Measurements from ENCODE around the gene RPL11.
A peak's percentile ranks its signal among the peaks of the same experiment; 100 is the strongest.

RPL11 gene

GRCh38 chr1:23698466-23698865 lies 6.9 kb downstream of the RPL11 start:
- 97% methylated on average over 5 of the region's 5 CpGs for WGBS
- Histone ChIP-seq H3K9me3 (ENCODE audit: control insufficient read depth, low read length) (no peaks in the 10 kb centered on the region), H3K36me3 (ENCODE audit: control insufficient read depth in 1 of 2, insufficient read depth in 2 of 2, low read depth in 1 of 2, low read length in 2 of 2) (peaks cover 51 to 97% of the 10 kb centered on the region in 2 experiments), H3K4me2 (ENCODE audit: low read length, poor library complexity, severe bottlenecking) (no peak overlapping the region), H2BK120ac (ENCODE audit: low read depth, low read length) (no peak overlapping the region), H3K23ac (ENCODE audit: low read length in 2 of 2) (no peak overlapping the region), H2BK12ac (ENCODE audit: low read length in 2 of 2) (no peak overlapping the region), H3K27ac (ENCODE audit: low read length, poor library complexity, severe bottlenecking) (no peak overlapping the region), H3K9ac (ENCODE audit: low read length) (peak overlapping the region; percentile 4), H4K91ac (ENCODE audit: low read length) (no peak overlapping the region), H3K79me1 (replicated peaks; ENCODE audit: low read length, poor library complexity, severe bottlenecking) (no peaks in the 10 kb centered on the region), H2BK5ac (ENCODE audit: low read depth, low read length, poor library complexity, severe bottlenecking) (no peak overlapping the region), H3K14ac (ENCODE audit: low read length in 2 of 2) (no peak overlapping the region), H3K27me3 (ENCODE audit: control insufficient read depth in 1 of 2, insufficient read depth in 1 of 2, low read length in 2 of 2) (no peaks in the 10 kb centered on the region), H3K4ac (ENCODE audit: low read depth in 1 of 2, low read length in 2 of 2) (no peak overlapping the region), H3K4me1 (ENCODE audit: control insufficient read depth, insufficient read depth, low read depth, low read length) (peaks cover 17% of the 10 kb centered on the region), H2AFZ (ENCODE audit: low read depth, low read length) (no peak overlapping the region), H2BK15ac (ENCODE audit: low read depth, poor library complexity, severe bottlenecking) (no peak overlapping the region), H4K8ac (ENCODE audit: low read length) (no peak overlapping the region), H3K4me3 (ENCODE audit: insufficient read depth in 1 of 2, low read depth in 1 of 2, low read length in 2 of 2) (no peak overlapping the region), H3K18ac (ENCODE audit: low read depth in 1 of 2, low read length in 2 of 2) (no peak overlapping the region), H2AK5ac (ENCODE audit: low read length, severe bottlenecking) (no peak overlapping the region)
- DNase-seq: no peak

DNA sequence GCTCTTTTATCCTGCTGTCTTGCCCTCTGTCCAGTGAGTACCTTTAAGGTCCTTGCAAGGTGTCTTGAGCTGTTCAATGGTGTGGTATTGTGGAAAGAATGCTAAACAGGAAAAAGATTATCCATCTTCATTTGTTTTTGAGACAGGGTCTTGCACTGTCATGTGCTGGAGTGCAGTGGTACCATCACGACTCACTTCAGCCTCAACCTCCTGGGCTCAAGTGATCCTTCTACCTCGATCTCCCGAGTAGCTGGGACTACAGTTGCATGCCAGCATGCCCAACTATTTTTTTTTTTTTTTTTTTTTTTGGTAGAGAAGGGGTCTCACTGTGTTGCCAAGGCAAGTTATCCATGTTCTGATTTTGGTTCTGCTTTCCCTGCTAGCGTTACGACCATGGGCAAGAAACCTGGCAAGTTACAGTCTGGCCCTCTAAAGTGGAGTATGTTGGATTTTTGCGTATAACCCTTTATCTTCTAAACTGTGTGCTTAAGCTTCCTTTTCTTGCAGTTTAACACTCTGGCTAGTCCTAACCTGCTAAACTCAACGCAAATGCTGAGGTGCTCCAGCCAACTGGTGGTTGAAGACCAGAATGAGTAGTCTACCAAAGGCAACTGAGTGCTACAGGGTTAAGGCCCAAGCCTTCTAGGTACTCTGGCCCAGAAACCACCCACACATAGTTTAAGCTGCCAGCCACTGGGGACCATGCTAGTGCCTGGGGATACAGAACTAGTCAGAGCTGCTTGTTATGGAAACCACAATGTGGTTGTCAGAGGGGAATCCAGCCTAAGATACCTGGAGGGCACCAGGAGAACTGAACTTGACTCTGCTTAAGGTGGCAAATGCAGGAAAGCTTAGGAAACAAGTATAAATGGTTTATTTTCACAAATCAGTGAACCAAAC lies 7.9 kb downstream of the RPL11 start:
- no peaks in the 10 kb centered on the region for H3K79me1 ChIP-seq (replicated peaks; ENCODE audit: low read length, poor library complexity, severe bottlenecking)
- peaks cover 49 to 94% of the 10 kb centered on the region in 2 experiments for H3K36me3 ChIP-seq (ENCODE audit: control insufficient read depth in 1 of 2, insufficient read depth in 2 of 2, low read depth in 1 of 2, low read length in 2 of 2)
- no peak for DNase-seq
- H4K91ac ChIP-seq (ENCODE audit: low read length): no peak overlapping the region
- H2BK120ac ChIP-seq (ENCODE audit: low read depth, low read length): no peak overlapping the region
- no peak overlapping the region for H3K27ac ChIP-seq (ENCODE audit: low read length, poor library complexity, severe bottlenecking)
- no peak overlapping the region for H4K8ac ChIP-seq (ENCODE audit: low read length)
- no peak overlapping the region for H3K9ac ChIP-seq (ENCODE audit: low read length)
- peak overlapping the region in 1 of 2 experiments; percentile 80 for H2BK12ac ChIP-seq (ENCODE audit: low read length in 2 of 2)
- no peak overlapping the region for H3K4ac ChIP-seq (ENCODE audit: low read depth in 1 of 2, low read length in 2 of 2)
- peaks cover 12% of the 10 kb centered on the region for H3K4me1 ChIP-seq (ENCODE audit: control insufficient read depth, insufficient read depth, low read depth, low read length)
- H3K18ac ChIP-seq (ENCODE audit: low read depth in 1 of 2, low read length in 2 of 2): no peak overlapping the region
- H3K4me3 ChIP-seq (ENCODE audit: insufficient read depth in 1 of 2, low read depth in 1 of 2, low read length in 2 of 2): no peak overlapping the region
- H3K4me2 ChIP-seq (ENCODE audit: low read length, poor library complexity, severe bottlenecking): no peak overlapping the region
- no peaks in the 10 kb centered on the region for H3K9me3 ChIP-seq (ENCODE audit: control insufficient read depth, low read length)
- H2BK15ac ChIP-seq (ENCODE audit: low read depth, poor library complexity, severe bottlenecking): no peak overlapping the region
- no peak overlapping the region for H2AK5ac ChIP-seq (ENCODE audit: low read length, severe bottlenecking)
- no peak overlapping the region for H2BK5ac ChIP-seq (ENCODE audit: low read depth, low read length, poor library complexity, severe bottlenecking)
- WGBS: 95% methylated on average over 7 of the region's 7 CpGs
- no peak overlapping the region for H3K23ac ChIP-seq (ENCODE audit: low read length in 2 of 2)
- H2AFZ ChIP-seq (ENCODE audit: low read depth, low read length): no peak overlapping the region
- no peak overlapping the region for H3K14ac ChIP-seq (ENCODE audit: low read length in 2 of 2)
- no peaks in the 10 kb centered on the region for H3K27me3 ChIP-seq (ENCODE audit: control insufficient read depth in 1 of 2, insufficient read depth in 1 of 2, low read length in 2 of 2)

GRCh38 chr1:23701310-23701709 lies 9.7 kb downstream of the RPL11 start:
- Histone ChIP-seq H2AK5ac (ENCODE audit: low read length, severe bottlenecking) (no peak overlapping the region), H3K14ac (ENCODE audit: low read length in 2 of 2) (no peak overlapping the region), H2BK15ac (ENCODE audit: low read depth, poor library complexity, severe bottlenecking) (no peak overlapping the region), H3K27ac (ENCODE audit: low read length, poor library complexity, severe bottlenecking) (no peak overlapping the region), H3K36me3 (ENCODE audit: control insufficient read depth in 1 of 2, insufficient read depth in 2 of 2, low read depth in 1 of 2, low read length in 2 of 2) (peaks cover 43 to 88% of the 10 kb centered on the region in 2 experiments), H3K9ac (ENCODE audit: low read length) (no peak overlapping the region), H3K79me1 (replicated peaks; ENCODE audit: low read length, poor library complexity, severe bottlenecking) (peaks cover 1% of the 10 kb centered on the region), H2BK120ac (ENCODE audit: low read depth, low read length) (no peak overlapping the region), H3K4me2 (ENCODE audit: low read length, poor library complexity, severe bottlenecking) (no peak overlapping the region), H2AFZ (ENCODE audit: low read depth, low read length) (no peak overlapping the region), H3K4me3 (ENCODE audit: insufficient read depth in 1 of 2, low read depth in 1 of 2, low read length in 2 of 2) (no peak overlapping the region), H3K9me3 (ENCODE audit: control insufficient read depth, low read length) (no peaks in the 10 kb centered on the region), H3K27me3 (ENCODE audit: control insufficient read depth in 1 of 2, insufficient read depth in 1 of 2, low read length in 2 of 2) (no peaks in the 10 kb centered on the region), H3K4ac (ENCODE audit: low read depth in 1 of 2, low read length in 2 of 2) (no peak overlapping the region), H3K18ac (ENCODE audit: low read depth in 1 of 2, low read length in 2 of 2) (no peak overlapping the region), H2BK12ac (ENCODE audit: low read length in 2 of 2) (no peak overlapping the region), H4K91ac (ENCODE audit: low read length) (no peak overlapping the region), H2BK5ac (ENCODE audit: low read depth, low read length, poor library complexity, severe bottlenecking) (no peak overlapping the region), H3K4me1 (ENCODE audit: control insufficient read depth, insufficient read depth, low read depth, low read length) (peaks cover 7% of the 10 kb centered on the region), H4K8ac (ENCODE audit: low read length) (no peak overlapping the region), H3K23ac (ENCODE audit: low read length in 2 of 2) (no peak overlapping the region)
- 94% methylated on average over 2 of the region's 2 CpGs for WGBS
- no peak for DNase-seq

DNA sequence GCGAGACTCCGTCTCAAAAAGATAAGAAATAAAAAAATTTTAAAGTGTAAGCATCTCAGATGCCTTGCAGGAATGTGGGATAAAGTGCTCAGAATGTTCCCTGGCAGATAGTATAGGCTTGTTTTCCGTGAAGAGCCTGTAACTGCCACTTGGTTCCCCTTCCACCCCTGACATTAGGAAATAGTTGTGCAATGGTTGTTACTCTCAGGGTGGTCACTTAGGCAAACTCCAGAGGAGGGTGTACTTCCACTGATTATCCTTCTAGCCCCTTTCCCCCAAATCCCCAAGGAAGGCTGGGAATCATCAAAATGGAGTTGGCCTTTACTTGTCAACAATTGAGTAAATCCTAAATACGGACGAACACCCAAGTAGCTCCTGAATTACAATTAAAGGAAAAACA lies 10.4 kb downstream of the RPL11 start:
- no peak overlapping the region for H4K8ac ChIP-seq (ENCODE audit: low read length)
- H3K18ac ChIP-seq (ENCODE audit: low read depth in 1 of 2, low read length in 2 of 2): no peak overlapping the region
- H3K27me3 ChIP-seq (ENCODE audit: control insufficient read depth in 1 of 2, insufficient read depth in 1 of 2, low read length in 2 of 2): no peaks in the 10 kb centered on the region
- no peak for DNase-seq
- no peak overlapping the region for H3K4me2 ChIP-seq (ENCODE audit: low read length, poor library complexity, severe bottlenecking)
- H2BK15ac ChIP-seq (ENCODE audit: low read depth, poor library complexity, severe bottlenecking): no peak overlapping the region
- no peak overlapping the region for H3K4me3 ChIP-seq (ENCODE audit: insufficient read depth in 1 of 2, low read depth in 1 of 2, low read length in 2 of 2)
- H2BK12ac ChIP-seq (ENCODE audit: low read length in 2 of 2): no peak overlapping the region
- H2AK5ac ChIP-seq (ENCODE audit: low read length, severe bottlenecking): no peak overlapping the region
- no peak overlapping the region for H2BK5ac ChIP-seq (ENCODE audit: low read depth, low read length, poor library complexity, severe bottlenecking)
- peaks cover 5% of the 10 kb centered on the region for H3K4me1 ChIP-seq (ENCODE audit: control insufficient read depth, insufficient read depth, low read depth, low read length)
- no peak overlapping the region for H3K4ac ChIP-seq (ENCODE audit: low read depth in 1 of 2, low read length in 2 of 2)
- no peak overlapping the region for H4K91ac ChIP-seq (ENCODE audit: low read length)
- H3K79me1 ChIP-seq (replicated peaks; ENCODE audit: low read length, poor library complexity, severe bottlenecking): peaks cover 2% of the 10 kb centered on the region
- H3K9me3 ChIP-seq (ENCODE audit: control insufficient read depth, low read length): no peaks in the 10 kb centered on the region
- peaks cover 39 to 81% of the 10 kb centered on the region in 2 experiments for H3K36me3 ChIP-seq (ENCODE audit: control insufficient read depth in 1 of 2, insufficient read depth in 2 of 2, low read depth in 1 of 2, low read length in 2 of 2)
- no peak overlapping the region for H3K27ac ChIP-seq (ENCODE audit: low read length, poor library complexity, severe bottlenecking)
- H2AFZ ChIP-seq (ENCODE audit: low read depth, low read length): no peak overlapping the region
- WGBS: 84% methylated on average over 5 of the region's 5 CpGs
- no peak overlapping the region for H3K9ac ChIP-seq (ENCODE audit: low read length)
- H3K23ac ChIP-seq (ENCODE audit: low read length in 2 of 2): no peak overlapping the region
- no peak overlapping the region for H3K14ac ChIP-seq (ENCODE audit: low read length in 2 of 2)
- H2BK120ac ChIP-seq (ENCODE audit: low read depth, low read length): no peak overlapping the region
